HL-60 (cell line): ENCODE results near the gene C6orf58.

ENCODE experiments used
- CTCF ChIP-seq: IDR thresholded peaks from one replicate; pipeline ENCODE4 v1.5.1; 2011; ENCODE audit warnings: low read length, control low read depth, inconsistent platforms; ENCODE audit not compliant: insufficient read depth
- GABPA ChIP-seq: IDR thresholded peaks from 2 replicates; pipeline ENCODE4 v1.6.1; 2012; ENCODE audit warnings: low read depth
- POLR2AphosphoS5 ChIP-seq: IDR thresholded peaks from 2 replicates; pipeline ENCODE4 v1.6.1; 2012; ENCODE audit warnings: low read depth
- REST ChIP-seq: IDR thresholded peaks from 2 replicates; pipeline ENCODE4 v1.6.1; 2012; ENCODE audit warnings: low read depth; ENCODE audit not compliant: insufficient replicate concordance
- SPI1 ChIP-seq: IDR thresholded peaks from 2 replicates; pipeline ENCODE4 v1.6.1; 2012; ENCODE audit warnings: low read depth, mild to moderate bottlenecking, borderline replicate concordance

GRCh38 chr6:127630800-127631199 is 53.8 kb downstream of the C6orf58 start:
- TF ChIP-seq CTCF (no peak), POLR2AphosphoS5 (no peak), REST (no peak), GABPA (no peak), SPI1 (no peak)
